H9 (cell line): Measurements from ENCODE around the gene IRF2BP2. TPM values are rescaled to one million over a fixed set of nuclear protein-coding genes. Genes with fewer than 3 reads are reported as not detected.

Experiments
- DNase-seq: peaks from one replicate; pipeline ENCODE4 v3.0.0-alpha.2; 2017
- H2AFZ ChIP-seq: one replicate; pipeline ENCODE4 v1.6.1; 2013; ENCODE audit warnings: mild to moderate bottlenecking, low read length, control low read depth, moderate library complexity
- H2AK5ac ChIP-seq: 2 replicates; pipeline ENCODE4 v1.6.1; 2013; ENCODE audit warnings: low read length, control low read depth, mixed read lengths; ENCODE audit not compliant: insufficient read length
- H2BK120ac ChIP-seq: one replicate; pipeline ENCODE4 v1.6.1; 2013; ENCODE audit warnings: low read depth, mild to moderate bottlenecking, low read length, control low read depth, inconsistent platforms; ENCODE audit not compliant: poor library complexity, severe bottlenecking
- H2BK12ac ChIP-seq: 2 replicates; pipeline ENCODE4 v1.6.1; 2013; ENCODE audit warnings: low read length, control low read depth, mixed read lengths, low read depth; ENCODE audit not compliant: insufficient read length
- H2BK15ac ChIP-seq: 2 replicates; pipeline ENCODE4 v1.6.1; 2013; ENCODE audit warnings: low read depth, low read length, control low read depth
- H2BK20ac ChIP-seq: one replicate; pipeline ENCODE4 v1.6.1; 2013; ENCODE audit warnings: low read depth, mild to moderate bottlenecking, low read length, control low read depth, inconsistent platforms; ENCODE audit not compliant: poor library complexity, severe bottlenecking
- H2BK5ac ChIP-seq: 2 replicates; pipeline ENCODE4 v1.6.1; 2013; ENCODE audit warnings: low read length, control low read depth, mixed read lengths; ENCODE audit not compliant: insufficient read length
- H3K14ac ChIP-seq: 2 replicates; pipeline ENCODE4 v1.6.1; 2013; ENCODE audit warnings: low read length, control low read depth; ENCODE audit not compliant: insufficient read depth
- H3K18ac ChIP-seq: 2 replicates; pipeline ENCODE4 v1.6.1; 2013; ENCODE audit warnings: low read depth, mild to moderate bottlenecking, mixed read lengths, low read length, control low read depth; ENCODE audit not compliant: insufficient read length
- H3K23ac ChIP-seq: 2 replicates; pipeline ENCODE4 v1.6.1; 2013; ENCODE audit warnings: low read length, control low read depth, mixed read lengths, low read depth; ENCODE audit not compliant: insufficient read length
- H3K23me2 ChIP-seq: 2 replicates; pipeline ENCODE4 v1.6.1; 2013; ENCODE audit warnings: low read depth, mild to moderate bottlenecking, mixed read lengths, low read length, control low read depth; ENCODE audit not compliant: insufficient read length, poor library complexity, severe bottlenecking
- H3K27ac ChIP-seq: 2 replicates; pipeline ENCODE4 v1.5.1; 2013; ENCODE audit warnings: low read length, control low read depth, mixed read lengths, low read depth; ENCODE audit not compliant: insufficient read length
- H3K27me3 ChIP-seq: 2 replicates; pipeline ENCODE4 v1.6.1; 2013; ENCODE audit warnings: low read length, control low read depth, inconsistent platforms; ENCODE audit not compliant: insufficient read depth
- H3K4ac ChIP-seq: 2 replicates; pipeline ENCODE4 v1.6.1; 2013; ENCODE audit warnings: low read depth, mild to moderate bottlenecking, control low read depth, inconsistent platforms, low read length, moderate library complexity
- H3K4me1 ChIP-seq: 2 replicates; pipeline ENCODE4 v1.6.1; 2013; ENCODE audit warnings: low read length, control low read depth, inconsistent platforms; ENCODE audit not compliant: insufficient read depth
- H3K4me2 ChIP-seq: 2 replicates; pipeline ENCODE4 v1.6.1; 2013; ENCODE audit warnings: low read length, control low read depth, mixed read lengths; ENCODE audit not compliant: insufficient read length, insufficient read depth
- H3K56ac ChIP-seq: 2 replicates; pipeline ENCODE4 v1.6.1; 2013; ENCODE audit warnings: low read depth, mild to moderate bottlenecking, mixed read lengths, low read length, control low read depth; ENCODE audit not compliant: insufficient read length
- H3K79me1 ChIP-seq: 2 replicates; pipeline ENCODE4 v1.6.1; 2013; ENCODE audit warnings: low read depth, mild to moderate bottlenecking, moderate library complexity, low read length, control low read depth, inconsistent platforms; ENCODE audit not compliant: insufficient read depth, poor library complexity, severe bottlenecking
- H3K79me2 ChIP-seq: 2 replicates; pipeline ENCODE4 v1.6.1; 2013; ENCODE audit warnings: low read length, control low read depth, inconsistent platforms; ENCODE audit not compliant: insufficient read depth
- H3K9ac ChIP-seq: 2 replicates; pipeline ENCODE4 v1.6.1; 2013; ENCODE audit warnings: low read length, control low read depth, mixed read lengths; ENCODE audit not compliant: insufficient read length; ENCODE audit errors: extremely low read depth
- H3K9me3 ChIP-seq: one replicate; pipeline ENCODE4 v1.6.1; 2013; ENCODE audit warnings: low read depth, low read length, inconsistent platforms; ENCODE audit not compliant: control insufficient read depth
- H3T11ph ChIP-seq: one replicate; pipeline ENCODE4 v1.6.1; 2013; ENCODE audit warnings: mild to moderate bottlenecking, low read length, control low read depth, inconsistent platforms
- H4K20me1 ChIP-seq: one replicate; pipeline ENCODE4 v1.6.1; 2013; ENCODE audit not compliant: control insufficient read depth, insufficient read length, insufficient read depth
- H4K5ac ChIP-seq: 2 replicates; pipeline ENCODE4 v1.6.1; 2013; ENCODE audit warnings: low read depth, mild to moderate bottlenecking, mixed read lengths, low read length, control low read depth; ENCODE audit not compliant: insufficient read length
- H4K8ac ChIP-seq: replicated peaks from 2 replicates; pipeline ENCODE4 v1.6.1; 2013; ENCODE audit warnings: low read length, control low read depth, mixed read lengths, low read depth; ENCODE audit not compliant: insufficient read length
- H4K91ac ChIP-seq: 2 replicates; pipeline ENCODE4 v1.6.1; 2013; ENCODE audit warnings: low read depth, mild to moderate bottlenecking, moderate library complexity, mixed read lengths, low read length, control low read depth; ENCODE audit not compliant: insufficient read length
- H3K27ac Mint-ChIP-seq, 3 experiments: 2 replicates in 2 of 3; 3 replicates in 1 of 3; pipeline ENCODE4 v1.8.0; 2020 to 2021; ENCODE audit warnings: mixed read lengths in 3 of 3, mild to moderate bottlenecking in 1 of 3, moderate library complexity in 1 of 3
- H3K27me3 Mint-ChIP-seq: 2 replicates; pipeline ENCODE4 v1.8.0; 2021; ENCODE audit warnings: low read depth, mild to moderate bottlenecking, moderate library complexity, mixed read lengths
- H3K36me3 Mint-ChIP-seq, 3 experiments: 2 replicates in 2 of 3; 3 replicates in 1 of 3; pipeline ENCODE4 v1.8.0; 2020 to 2021; ENCODE audit warnings: low read depth in 3 of 3, mixed read lengths in 3 of 3; ENCODE audit not compliant: insufficient read depth in 1 of 3
- H3K4me1 Mint-ChIP-seq, 2 experiments: 2 replicates each; pipeline ENCODE4 v1.8.0; 2020; ENCODE audit warnings: mixed read lengths in 2 of 2
- H3K4me3 Mint-ChIP-seq, 2 experiments: 2 replicates in 1 of 2; 3 replicates in 1 of 2; pipeline ENCODE4 v1.8.0; 2020 to 2021; ENCODE audit warnings: mild to moderate bottlenecking in 2 of 2, mixed read lengths in 2 of 2, moderate library complexity in 1 of 2
- H3K9me3 Mint-ChIP-seq, 2 experiments: 2 replicates in 1 of 2; 3 replicates in 1 of 2; pipeline ENCODE4 v1.8.0; 2020; ENCODE audit warnings: mild to moderate bottlenecking in 2 of 2, mixed read lengths in 2 of 2, moderate library complexity in 1 of 2
- WGBS: extraction: QIAGEN DNeasy Blood & Tissue Kit; methylation state at CpG from one replicate; pipeline ENCODE4 v1.1.7; 2013; ENCODE audit warnings: missing lambda C conversion rate, low lambda C conversion rate, mixed read lengths; ENCODE audit not compliant: insufficient read length; ENCODE audit errors: extremely low coverage; 5-methylcytosine and 5-hydroxymethylcytosine counted together
- total RNA-seq: library from RNA; stranded (reverse); gene quantifications from 2 replicates; pipeline ENCODE4 v1.2.1, GENCODE V29; 2021
- TF ChIP-seq, protein P1 (sequence below): fragments of 200-600 bp; sonication (generic); conservative IDR thresholded peaks from 3 replicates; pipeline ENCODE4 v1.8.0; 2021; ENCODE audit warnings: antibody characterized with exemption, mild to moderate bottlenecking

The IRF2BP2 gene
- total RNA-seq, 1 experiment from 2014 or later = 80.2 TPM

DNA sequence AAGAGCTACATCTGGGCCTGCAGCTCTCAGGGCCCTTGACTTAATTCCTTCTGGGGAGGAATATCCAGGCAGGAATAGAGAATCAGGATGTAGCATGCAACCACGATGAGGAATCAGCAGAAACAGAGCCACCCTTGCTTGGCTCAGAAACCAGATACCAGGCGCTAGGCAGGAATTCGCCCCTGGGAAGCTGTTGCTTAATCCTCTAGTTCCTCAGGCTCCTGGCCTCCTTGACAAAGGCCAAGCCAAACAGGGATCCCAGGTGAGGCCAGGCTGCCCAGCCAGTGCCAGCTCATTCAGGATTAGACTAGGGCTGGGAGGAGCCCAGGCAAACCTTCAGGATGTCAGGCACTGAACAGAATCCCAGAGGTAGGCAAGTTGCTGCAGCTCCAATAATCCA, 48.2 kb upstream of the IRF2BP2 start:
- Mint-ChIP-seq H3K27me3 (peaks cover 4% of the 10 kb centered on the region; the same call in 1 of the 2 replicates), H3K4me1 (peaks cover 33 to 39% of the 10 kb centered on the region in 2 experiments), H3K36me3 (no peaks in the 10 kb centered on the region; a peak in 1 of 7 replicates), H3K9me3 (no peaks in the 10 kb centered on the region; a peak in 2 of 5 replicates), H3K4me3 (no peak overlapping the region), H3K27ac (0 out of 7 replicates have a peak overlapping the region, but pooled peaks of 1 of the 3 experiments have one; percentile 15)
- Histone ChIP-seq H2AK5ac (no peak overlapping the region), H4K20me1 (no peaks in the 10 kb centered on the region), H3K9me3 (no peaks in the 10 kb centered on the region), H3K23ac (no peak overlapping the region), H3T11ph (no peak overlapping the region), H2AFZ (no peak overlapping the region), H4K8ac (no peak overlapping the region), H4K91ac (no peak overlapping the region), H4K5ac (no peak overlapping the region), H3K79me2 (no peaks in the 10 kb centered on the region), H2BK5ac (no peak overlapping the region), H3K23me2 (no peaks in the 10 kb centered on the region), H2BK15ac (no peak overlapping the region), H3K4me1 (peaks cover 12% of the 10 kb centered on the region), H3K27me3 (no peaks in the 10 kb centered on the region), H3K4me2 (no peak overlapping the region), H3K9ac (no peak overlapping the region), H3K4ac (no peak overlapping the region), H2BK20ac (no peak overlapping the region), H3K27ac (no peak overlapping the region), H3K18ac (no peak overlapping the region), H2BK12ac (no peak overlapping the region), H3K79me1 (no peaks in the 10 kb centered on the region), H3K56ac (no peak overlapping the region), H3K14ac (no peak overlapping the region), H2BK120ac (no peak overlapping the region)
- no CpG with 5 or more reads among the region's 3 CpGs for WGBS
- DNase-seq = no peak
- TF ChIP-seq, protein P1, sequence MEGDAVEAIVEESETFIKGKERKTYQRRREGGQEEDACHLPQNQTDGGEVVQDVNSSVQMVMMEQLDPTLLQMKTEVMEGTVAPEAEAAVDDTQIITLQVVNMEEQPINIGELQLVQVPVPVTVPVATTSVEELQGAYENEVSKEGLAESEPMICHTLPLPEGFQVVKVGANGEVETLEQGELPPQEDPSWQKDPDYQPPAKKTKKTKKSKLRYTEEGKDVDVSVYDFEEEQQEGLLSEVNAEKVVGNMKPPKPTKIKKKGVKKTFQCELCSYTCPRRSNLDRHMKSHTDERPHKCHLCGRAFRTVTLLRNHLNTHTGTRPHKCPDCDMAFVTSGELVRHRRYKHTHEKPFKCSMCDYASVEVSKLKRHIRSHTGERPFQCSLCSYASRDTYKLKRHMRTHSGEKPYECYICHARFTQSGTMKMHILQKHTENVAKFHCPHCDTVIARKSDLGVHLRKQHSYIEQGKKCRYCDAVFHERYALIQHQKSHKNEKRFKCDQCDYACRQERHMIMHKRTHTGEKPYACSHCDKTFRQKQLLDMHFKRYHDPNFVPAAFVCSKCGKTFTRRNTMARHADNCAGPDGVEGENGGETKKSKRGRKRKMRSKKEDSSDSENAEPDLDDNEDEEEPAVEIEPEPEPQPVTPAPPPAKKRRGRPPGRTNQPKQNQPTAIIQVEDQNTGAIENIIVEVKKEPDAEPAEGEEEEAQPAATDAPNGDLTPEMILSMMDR = no peak
